GM12878 (cell line): Measurements from ENCODE around the gene ZNF280D. TPM values are rescaled to one million over a fixed set of nuclear protein-coding genes. Genes with fewer than 3 reads are reported as not detected.

Experiments used
- ATAC-seq: fragments of 200-7000 bp; cut with Tn5 transposase; 3 replicates; pipeline ENCODE4 v1.9.1; 2020; ENCODE audit warnings: mild to moderate bottlenecking, moderate library complexity
- BruUV-seq: library from RNA; stranded (reverse); fragments of 400-500 nt; replicated peaks from 2 replicates; lab custom pipeline; 2021; lab: Mats Ljungman, UMichigan
- CTCF ChIA-PET: fragments of 300-600 bp; sonication (Branson Sonifier 250); formaldehyde crosslinking; extraction: SDS; loops from one replicate; lab custom pipeline; 2021; ENCODE audit warnings: inconsistent platforms; lab: Yijun Ruan, JAX
- POLR2A ChIA-PET: fragments of 350-600 bp; formaldehyde crosslinking; extraction: SDS; loops from one replicate; lab custom pipeline; 2021; ENCODE audit warnings: inconsistent platforms; lab: Charles Lee
- RAD21 ChIA-PET: fragments of 300-600 bp; sonication (Branson Sonifier 250); formaldehyde crosslinking; loops from one replicate; lab custom pipeline; 2023; ENCODE audit warnings: antibody characterized with exemption; ENCODE audit not compliant: unreplicated experiment; lab: Charles Lee
- SMC1A ChIA-PET: fragments of 300-600 bp; sonication (Branson Sonifier 250); formaldehyde crosslinking; loops from one replicate; lab custom pipeline; 2023; ENCODE audit not compliant: unreplicated experiment, uncharacterized antibody; lab: Charles Lee
- DNase-seq: peaks from one replicate; pipeline ENCODE4 v3.0.0-alpha.2; 2011; ENCODE audit warnings: low read depth, low spot score
- FAIRE-seq: peaks from 3 replicates; lab custom pipeline; 2011; peaks lifted over from hg19 to GRCh38; lab: Jason Lieb, UNC
- H2AFZ ChIP-seq: 2 replicates; pipeline ENCODE4 v1.6.0; 2011; ENCODE audit warnings: low read depth, low read length, control low read depth; ENCODE audit not compliant: control insufficient read depth
- H3K27ac ChIP-seq: 2 replicates; pipeline ENCODE4 v1.5.1; 2011; ENCODE audit warnings: control low read depth; ENCODE audit not compliant: control insufficient read depth, insufficient read depth
- H3K27me3 ChIP-seq, 2 experiments: replicated peaks in 1 of 2; 2 replicates each; pipeline versions ENCODE4 v1.6.0 to v1.6.1; 2011; ENCODE audit warnings: low read length in 1 of 2; ENCODE audit not compliant: control insufficient read depth in 2 of 2, insufficient read depth in 2 of 2
- H3K36me3 ChIP-seq, 2 experiments: 2 replicates each; pipeline ENCODE4 v1.5.1; 2011; ENCODE audit warnings: low read length in 1 of 2; ENCODE audit not compliant: control insufficient read depth in 2 of 2, insufficient read depth in 2 of 2
- H3K4me1 ChIP-seq: 2 replicates; pipeline ENCODE4 v1.6.1; 2011; ENCODE audit warnings: mild to moderate bottlenecking, low read length, moderate library complexity, mixed read lengths; ENCODE audit not compliant: control insufficient read depth, insufficient read depth
- H3K4me2 ChIP-seq: 2 replicates; pipeline ENCODE4 v1.6.0; 2011; ENCODE audit warnings: control low read depth; ENCODE audit not compliant: control insufficient read depth, insufficient read depth
- H3K4me3 ChIP-seq: fragments of 200-600 bp; sonication (generic); 2 replicates; pipeline ENCODE4 v1.5.1; 2016
- H3K79me2 ChIP-seq: 2 replicates; pipeline ENCODE4 v1.6.0; 2011; ENCODE audit warnings: low read length; ENCODE audit not compliant: control insufficient read depth, insufficient read depth
- H3K9ac ChIP-seq: 2 replicates; pipeline ENCODE4 v1.8.0; 2011; ENCODE audit warnings: low read length, control low read depth, mixed read lengths; ENCODE audit not compliant: control insufficient read depth, insufficient read depth
- H3K9me3 ChIP-seq: replicated peaks from 3 replicates; pipeline ENCODE4 v1.5.1; 2011; ENCODE audit warnings: mild to moderate bottlenecking, low read length; ENCODE audit not compliant: control insufficient read depth, insufficient read depth
- H4K20me1 ChIP-seq: 2 replicates; pipeline ENCODE4 v1.6.0; 2011; ENCODE audit not compliant: control insufficient read depth, insufficient read depth
- CBX3 ChIP-seq: fragments of 200-600 bp; sonication (generic); IDR thresholded peaks from 2 replicates; pipeline ENCODE4 v1.6.1; 2016; ENCODE audit warnings: low read depth, borderline replicate concordance
- CEBPZ ChIP-seq: fragments of 150-350 bp; IDR thresholded peaks from 2 replicates; pipeline ENCODE4 v1.6.1; 2016; ENCODE audit warnings: low read depth, low read length
- CHD4 ChIP-seq: fragments of 200-600 bp; sonication (generic); IDR thresholded peaks from 2 replicates; pipeline ENCODE4 v1.6.1; 2016; ENCODE audit warnings: mild to moderate bottlenecking
- HDAC2 ChIP-seq: fragments of 200-600 bp; sonication (generic); IDR thresholded peaks from 2 replicates; pipeline ENCODE4 v1.6.1; 2017
- IRF4 ChIP-seq: IDR thresholded peaks from 2 replicates; pipeline ENCODE4 v1.6.1; 2011; ENCODE audit warnings: low read depth, low read length
- MYB ChIP-seq: fragments of 150-350 bp; IDR thresholded peaks from 2 replicates; pipeline ENCODE4 v1.6.1; 2014; ENCODE audit warnings: mild to moderate bottlenecking, low read depth, low read length, borderline replicate concordance
- NR2C1 ChIP-seq: fragments of 450-650 bp; IDR thresholded peaks from 2 replicates; pipeline ENCODE4 v1.6.1; 2017; ENCODE audit warnings: antibody characterized with exemption, mild to moderate bottlenecking, moderate library complexity
- PML ChIP-seq: IDR thresholded peaks from 2 replicates; pipeline ENCODE4 v1.6.1; 2012; ENCODE audit warnings: low read length, inconsistent platforms
- POU2F2 ChIP-seq: IDR thresholded peaks from 3 replicates; pipeline ENCODE4 v1.6.1; 2011; ENCODE audit warnings: low read depth, mild to moderate bottlenecking, low read length, borderline replicate concordance
- RUNX3 ChIP-seq: IDR thresholded peaks from 2 replicates; pipeline ENCODE4 v1.6.1; 2012; ENCODE audit warnings: low read length, inconsistent platforms
- SMAD5 ChIP-seq: IDR thresholded peaks from 2 replicates; pipeline ENCODE4 v1.6.1; 2016; ENCODE audit warnings: antibody characterized with exemption, low read depth
- SP1 ChIP-seq: IDR thresholded peaks from one replicate; pipeline ENCODE4 v1.6.1; 2011; ENCODE audit warnings: low read depth, low read length
- STAT3 ChIP-seq: IDR thresholded peaks from 2 replicates; pipeline ENCODE4 v1.6.1; 2011; ENCODE audit warnings: low read depth, low read length, improper control_type of control experiment
- ZBTB4 ChIP-seq: fragments of 450-650 bp; formaldehyde crosslinking; IDR thresholded peaks from 2 replicates; pipeline ENCODE4 v1.4.0; 2022; ENCODE audit warnings: mild to moderate bottlenecking, moderate library complexity
- WGBS: methylation state at CpG from one replicate; pipeline ENCODE4 v1.1.6; 2016; ENCODE audit warnings: low lambda C conversion rate; ENCODE audit not compliant: insufficient replicate concordance, insufficient coverage; ENCODE audit errors: missing lambda C conversion rate; 5-methylcytosine and 5-hydroxymethylcytosine counted together
- in situ Hi-C: fragments of 300-500 bp; cut with MboI; formaldehyde crosslinking; loops from 9 replicates; pipeline ENCODE4 v1.14.3; 2018; ENCODE audit warnings: mixed read lengths
- intact Hi-C: fragments of 100-400 bp; cut with micrococcal nuclease; formaldehyde crosslinking; loops from one replicate; pipeline ENCODE4 v1.14.2; 2022; ENCODE audit not compliant: unreplicated experiment
- polyA plus RNA-seq, 11 experiments: library from polyadenylated mRNA; depleted of rRNA in 4 of 11; unstranded in 6 of 11; stranded (reverse) in 5 of 11; fragments of >200 nt; fragmentation: Nextera tagmentation in 4 of 11; fragmentation: Illumina TruSeq in 1 of 11; extraction: Ambion mirVana in 4 of 11; extraction: Trizol in 1 of 11; gene quantifications; 1 replicate in 1 of 11; 2 replicates in 10 of 11; pipeline versions ENCODE4 v1.2.1 to v1.2.3, GENCODE V29; 2011 to 2016; ENCODE audit warnings: inconsistent platforms in 2 of 11, missing spikeins in 2 of 11, low read depth in 1 of 11
- total RNA-seq, 4 experiments: library from RNA; depleted of rRNA in 3 of 4; stranded (reverse); fragments of >200 nt in 3 of 4; fragmentation: Illumina TruSeq in 1 of 4; extraction: Trizol in 1 of 4; gene quantifications; 2 replicates each; pipeline versions ENCODE4 v1.2.1 to v1.2.3, GENCODE V29; 2013 to 2021
- TF ChIP-seq, protein P1 (sequence below): IDR thresholded peaks from 2 replicates; pipeline ENCODE4 v1.6.1; 2011; ENCODE audit warnings: mild to moderate bottlenecking, low read depth, low read length, moderate library complexity; ENCODE audit not compliant: insufficient replicate concordance

The ZNF280D gene
- total and polyA plus RNA-seq, 10 of the 15 experiments (the other 5 are each of a cell fraction or from before 2014, with no cell fraction given): 5.6 to 18.6 (median 8.6) TPM

DNA sequence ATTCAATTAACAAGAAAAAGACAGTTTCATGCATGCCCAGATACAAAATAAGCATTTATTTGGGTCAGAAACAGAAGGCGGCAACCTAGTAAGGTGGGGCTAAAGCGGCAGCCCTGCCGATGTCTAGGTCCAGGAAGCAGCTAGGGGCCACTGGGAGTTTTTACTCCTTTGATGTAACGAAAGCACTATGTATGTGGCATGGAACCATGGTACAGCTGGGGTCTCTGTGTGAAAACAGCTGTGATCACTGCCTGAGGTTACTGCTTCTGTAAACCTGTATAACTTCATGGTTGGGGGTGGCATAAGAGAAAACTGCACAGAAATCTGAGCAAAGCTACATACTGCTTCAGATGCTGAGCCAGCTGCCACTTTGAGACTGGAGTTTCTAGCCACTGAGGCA, 119.5 kb downstream of the ZNF280D start:
- Histone ChIP-seq H3K4me3 (no peak overlapping the region), H3K4me2 (no peak overlapping the region), H2AFZ (no peak overlapping the region), H3K27ac (no peak overlapping the region), H3K36me3 (no peaks in the 10 kb centered on the region), H3K4me1 (peaks cover 5% of the 10 kb centered on the region; the same call in 1 of the 2 replicates), H3K9me3 (no peaks in the 10 kb centered on the region), H3K9ac (no peak overlapping the region), H4K20me1 (no peaks in the 10 kb centered on the region), H3K27me3 (no peaks in the 10 kb centered on the region), H3K79me2 (no peaks in the 10 kb centered on the region)
- 69% methylated on average over 4 of the region's 4 CpGs for WGBS
- in situ Hi-C loops: no loop called here
- ChIA-PET SMC1A (interaction anchor here (1.5 kb wide), 1 partner anchor 12 kb away, joined by 4 read pairs; no protein-coding TSS in a partner anchor), POLR2A (no interaction called here), CTCF (interaction anchor here (1.5 kb wide), 1 partner anchor 350 kb away, joined by 3 read pairs; no protein-coding TSS in a partner anchor), RAD21 (no interaction called here)
- intact Hi-C loops: no loop called here
- ATAC-seq: no peak
- no peak for FAIRE-seq
- DNase-seq: no peak
- BruUV-seq: no TSS peak
- no peak for TF ChIP-seq CBX3
- TF ChIP-seq SP1: no peak
- no peak for TF ChIP-seq HDAC2
- TF ChIP-seq POU2F2: no peak
- TF ChIP-seq MYB: no peak
- no peak for TF ChIP-seq ZBTB4 (CRISPR knock-in tag)
- no peak for TF ChIP-seq RUNX3
- TF ChIP-seq IRF4: no peak
- TF ChIP-seq NR2C1: no peak
- no peak for TF ChIP-seq CHD4
- TF ChIP-seq, protein P1, sequence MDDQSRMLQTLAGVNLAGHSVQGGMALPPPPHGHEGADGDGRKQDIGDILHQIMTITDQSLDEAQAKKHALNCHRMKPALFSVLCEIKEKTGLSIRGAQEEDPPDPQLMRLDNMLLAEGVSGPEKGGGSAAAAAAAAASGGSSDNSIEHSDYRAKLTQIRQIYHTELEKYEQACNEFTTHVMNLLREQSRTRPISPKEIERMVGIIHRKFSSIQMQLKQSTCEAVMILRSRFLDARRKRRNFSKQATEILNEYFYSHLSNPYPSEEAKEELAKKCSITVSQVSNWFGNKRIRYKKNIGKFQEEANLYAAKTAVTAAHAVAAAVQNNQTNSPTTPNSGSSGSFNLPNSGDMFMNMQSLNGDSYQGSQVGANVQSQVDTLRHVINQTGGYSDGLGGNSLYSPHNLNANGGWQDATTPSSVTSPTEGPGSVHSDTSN: no peak
- no peak for TF ChIP-seq SMAD5
- TF ChIP-seq PML: no peak
- TF ChIP-seq STAT3: no peak
- no peak for TF ChIP-seq CEBPZ
